ENCODE data around the gene GSTK1.

DNA sequence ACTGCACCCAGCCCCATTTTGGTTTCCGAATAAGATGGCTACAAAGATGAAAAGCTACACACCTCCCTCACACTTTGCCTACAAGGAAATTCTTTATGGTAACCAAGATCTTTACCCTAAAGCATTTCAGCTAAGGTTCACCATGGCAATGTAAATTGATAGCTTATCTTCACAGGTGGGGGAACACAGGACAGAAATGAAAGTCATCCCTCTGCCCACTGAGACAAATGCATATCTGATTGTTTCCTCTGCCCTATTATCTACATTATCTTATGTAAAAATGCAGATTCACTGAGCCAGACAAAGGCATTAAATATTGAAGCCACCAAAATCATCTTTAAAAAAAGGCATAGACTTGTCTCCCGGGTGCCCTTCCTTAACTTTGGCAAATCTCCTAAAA, 18.3 kb downstream of the GSTK1 start:
- TF ChIP-seq, protein P1, sequence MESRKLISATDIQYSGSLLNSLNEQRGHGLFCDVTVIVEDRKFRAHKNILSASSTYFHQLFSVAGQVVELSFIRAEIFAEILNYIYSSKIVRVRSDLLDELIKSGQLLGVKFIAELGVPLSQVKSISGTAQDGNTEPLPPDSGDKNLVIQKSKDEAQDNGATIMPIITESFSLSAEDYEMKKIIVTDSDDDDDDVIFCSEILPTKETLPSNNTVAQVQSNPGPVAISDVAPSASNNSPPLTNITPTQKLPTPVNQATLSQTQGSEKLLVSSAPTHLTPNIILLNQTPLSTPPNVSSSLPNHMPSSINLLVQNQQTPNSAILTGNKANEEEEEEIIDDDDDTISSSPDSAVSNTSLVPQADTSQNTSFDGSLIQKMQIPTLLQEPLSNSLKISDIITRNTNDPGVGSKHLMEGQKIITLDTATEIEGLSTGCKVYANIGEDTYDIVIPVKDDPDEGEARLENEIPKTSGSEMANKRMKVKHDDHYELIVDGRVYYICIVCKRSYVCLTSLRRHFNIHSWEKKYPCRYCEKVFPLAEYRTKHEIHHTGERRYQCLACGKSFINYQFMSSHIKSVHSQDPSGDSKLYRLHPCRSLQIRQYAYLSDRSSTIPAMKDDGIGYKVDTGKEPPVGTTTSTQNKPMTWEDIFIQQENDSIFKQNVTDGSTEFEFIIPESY (IDR thresholded peaks at IDR 0.05), result no peak
- TF ChIP-seq, protein P2, sequence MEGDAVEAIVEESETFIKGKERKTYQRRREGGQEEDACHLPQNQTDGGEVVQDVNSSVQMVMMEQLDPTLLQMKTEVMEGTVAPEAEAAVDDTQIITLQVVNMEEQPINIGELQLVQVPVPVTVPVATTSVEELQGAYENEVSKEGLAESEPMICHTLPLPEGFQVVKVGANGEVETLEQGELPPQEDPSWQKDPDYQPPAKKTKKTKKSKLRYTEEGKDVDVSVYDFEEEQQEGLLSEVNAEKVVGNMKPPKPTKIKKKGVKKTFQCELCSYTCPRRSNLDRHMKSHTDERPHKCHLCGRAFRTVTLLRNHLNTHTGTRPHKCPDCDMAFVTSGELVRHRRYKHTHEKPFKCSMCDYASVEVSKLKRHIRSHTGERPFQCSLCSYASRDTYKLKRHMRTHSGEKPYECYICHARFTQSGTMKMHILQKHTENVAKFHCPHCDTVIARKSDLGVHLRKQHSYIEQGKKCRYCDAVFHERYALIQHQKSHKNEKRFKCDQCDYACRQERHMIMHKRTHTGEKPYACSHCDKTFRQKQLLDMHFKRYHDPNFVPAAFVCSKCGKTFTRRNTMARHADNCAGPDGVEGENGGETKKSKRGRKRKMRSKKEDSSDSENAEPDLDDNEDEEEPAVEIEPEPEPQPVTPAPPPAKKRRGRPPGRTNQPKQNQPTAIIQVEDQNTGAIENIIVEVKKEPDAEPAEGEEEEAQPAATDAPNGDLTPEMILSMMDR (IDR thresholded peaks at IDR 0.05; ENCODE audit: low read depth, low read length, missing input control), result no peak
- TF ChIP-seq, protein P3, sequence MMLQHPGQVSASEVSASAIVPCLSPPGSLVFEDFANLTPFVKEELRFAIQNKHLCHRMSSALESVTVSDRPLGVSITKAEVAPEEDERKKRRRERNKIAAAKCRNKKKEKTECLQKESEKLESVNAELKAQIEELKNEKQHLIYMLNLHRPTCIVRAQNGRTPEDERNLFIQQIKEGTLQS (IDR thresholded peaks at IDR 0.05), result no peak
- no peak for TF ChIP-seq SP1 (IDR thresholded peaks at IDR 0.05)
- no peak for TF ChIP-seq NR2F2 (IDR thresholded peaks at IDR 0.05)
